ENCODE measurements around the gene UGT1A6.

Gene UGT1A6

GRCh38 chr2:233803292-233803911 is 110.7 kb downstream of the UGT1A6 start:
- no peak for DNase-seq

DNA sequence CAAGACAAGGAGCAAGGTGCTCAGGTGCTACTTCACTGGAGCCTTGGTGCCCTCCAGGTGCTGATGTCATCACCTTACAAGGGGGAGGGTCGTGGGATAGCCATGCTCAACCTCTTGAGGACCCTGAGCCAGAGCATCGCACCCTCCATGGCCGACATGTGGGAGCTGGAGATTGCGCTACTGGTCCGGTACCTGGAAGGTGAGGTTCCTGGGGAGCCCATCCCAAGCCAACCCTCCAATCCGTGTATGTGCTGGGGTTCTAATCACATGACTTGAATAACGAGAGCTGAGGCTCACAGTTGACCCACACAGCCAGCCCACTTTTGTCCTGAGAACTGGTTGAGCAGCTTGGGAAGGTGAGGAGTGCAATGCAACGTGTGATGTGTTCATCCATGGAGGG is 111.3 kb downstream of the UGT1A6 start:
- peak; percentile 6 for DNase-seq

DNA sequence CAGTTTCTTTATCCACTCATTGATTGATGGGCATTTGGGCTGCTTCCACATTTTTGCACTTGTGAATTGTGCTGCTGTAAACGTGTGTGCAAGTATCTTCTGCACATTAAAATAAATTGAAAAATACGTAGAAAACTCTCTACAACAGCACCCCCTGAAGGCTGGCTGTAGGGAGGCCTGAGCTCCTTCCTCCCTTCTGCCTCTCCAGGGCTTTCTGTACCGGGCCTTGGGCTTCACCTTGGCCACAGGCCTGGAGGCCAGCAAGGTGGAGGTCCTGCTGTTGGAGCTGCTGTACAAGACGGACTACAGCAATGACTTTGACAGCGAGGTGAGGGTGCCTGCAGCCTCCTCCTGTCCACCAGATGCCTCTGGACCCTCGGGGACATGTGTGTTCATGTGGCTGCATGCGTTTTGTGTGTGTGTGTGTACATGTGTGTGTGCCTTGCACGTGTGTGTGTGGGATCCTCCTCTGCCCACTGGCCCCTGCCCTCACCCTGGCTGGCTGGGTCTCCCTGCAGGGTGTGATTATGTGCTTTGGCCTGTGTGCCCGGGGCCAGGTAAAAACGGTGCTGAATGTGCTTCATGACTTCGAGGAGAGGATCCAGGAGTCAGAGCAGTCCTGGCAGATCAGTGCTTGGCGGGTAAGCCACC is 114.7 kb downstream of the UGT1A6 start:
- DNase-seq = no peak

GRCh38 chr2:233807966-233808935 is 115.6 kb downstream of the UGT1A6 start:
- no peak for DNase-seq

GRCh38 chr2:233810385-233810784 is 117.7 kb downstream of the UGT1A6 start:
- no peak for DNase-seq

GRCh38 chr2:233811087-233811486 is 118.4 kb downstream of the UGT1A6 start:
- DNase-seq = no peak

GRCh38 chr2:233811732-233812131 is 119.0 kb downstream of the UGT1A6 start:
- DNase-seq = no peak

DNA sequence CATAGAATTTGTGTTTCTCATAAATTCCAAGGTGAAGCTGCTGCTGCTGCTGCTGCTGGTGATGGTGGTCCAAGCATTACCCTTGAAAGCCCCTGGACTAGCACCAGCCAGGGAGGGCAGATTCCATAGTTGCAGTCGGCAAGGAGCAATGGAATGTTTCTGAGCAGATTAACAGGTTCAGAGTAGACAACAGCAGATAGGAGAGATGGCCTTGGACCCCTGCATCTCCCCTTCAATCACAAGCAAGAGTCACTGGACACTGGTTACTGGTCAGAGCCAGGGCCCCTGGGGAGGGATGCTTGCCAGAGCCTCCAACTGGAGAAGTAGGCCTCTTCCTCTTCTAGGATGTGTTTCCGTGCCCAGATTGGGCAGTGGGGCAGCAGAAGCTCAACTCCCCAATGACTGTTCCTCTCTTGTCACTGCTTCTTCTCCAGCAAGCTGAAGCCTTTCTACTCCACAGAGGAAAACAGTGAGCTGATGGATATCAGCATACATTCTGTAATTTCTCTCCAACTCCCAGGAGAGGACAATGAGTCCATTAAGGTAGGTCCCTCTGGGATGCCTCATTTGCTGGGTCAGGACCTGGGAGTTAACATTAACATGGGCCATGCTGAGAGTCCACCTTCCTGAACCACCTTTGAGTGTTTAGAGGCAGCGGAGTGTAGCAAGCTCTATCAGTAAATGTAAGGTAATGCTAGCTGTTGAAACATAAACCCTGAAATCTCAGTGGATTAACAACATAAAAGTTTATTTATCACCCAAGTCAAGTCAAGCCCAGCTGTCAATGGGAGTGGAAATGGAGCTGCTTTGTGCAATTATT is 120.8 kb downstream of the UGT1A6 start:
- peak; percentile 7 for DNase-seq

DNA sequence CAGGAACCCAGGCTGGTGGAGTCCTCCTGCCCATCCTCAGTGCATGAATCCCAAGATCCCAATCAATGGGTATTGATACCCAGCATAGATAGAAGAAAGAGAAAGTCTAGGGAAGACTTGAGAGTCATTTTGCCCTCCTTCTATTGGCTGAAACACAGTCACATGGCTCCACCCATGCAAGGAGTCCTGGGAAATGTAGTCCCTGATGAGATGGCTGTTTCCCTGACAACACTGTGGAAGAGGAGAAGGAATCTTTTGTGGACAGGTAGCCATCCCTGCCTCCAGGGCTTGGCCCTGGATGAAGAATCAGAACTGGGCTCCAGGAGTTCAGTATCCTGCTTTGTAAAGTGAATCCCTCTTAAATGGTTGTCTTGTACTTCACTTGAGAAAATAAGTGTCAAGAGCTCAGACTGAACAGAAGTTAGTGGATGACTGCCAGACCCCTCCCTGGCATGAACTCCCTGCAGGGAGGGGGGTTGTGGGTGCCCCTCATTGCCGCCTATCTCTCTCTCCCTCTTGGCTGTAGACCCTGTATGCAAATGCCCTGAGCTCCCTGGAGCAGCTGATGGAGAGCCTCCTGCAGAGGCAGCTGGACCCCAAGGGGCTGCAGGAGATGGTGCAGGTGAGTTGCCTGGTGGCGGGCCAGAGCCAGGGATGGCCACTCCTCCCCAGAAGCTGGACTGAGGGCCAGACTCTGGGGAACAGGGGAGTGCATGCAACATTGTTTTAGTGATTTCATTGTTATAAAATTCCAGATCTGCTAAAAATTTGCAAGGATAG is 121.6 kb downstream of the UGT1A6 start:
- peak; percentile 9 for DNase-seq

GRCh38 chr2:233815861-233816260 is 123.2 kb downstream of the UGT1A6 start:
- DNase-seq = no peak

GRCh38 chr2:233816334-233816733 is 123.6 kb downstream of the UGT1A6 start:
- DNase-seq = peak; percentile 3

- DNase-seq = peak; percentile 13
Measured at GRCh38 chr2:233816771-233817170, 124.1 kb downstream of the UGT1A6 start.

DNA sequence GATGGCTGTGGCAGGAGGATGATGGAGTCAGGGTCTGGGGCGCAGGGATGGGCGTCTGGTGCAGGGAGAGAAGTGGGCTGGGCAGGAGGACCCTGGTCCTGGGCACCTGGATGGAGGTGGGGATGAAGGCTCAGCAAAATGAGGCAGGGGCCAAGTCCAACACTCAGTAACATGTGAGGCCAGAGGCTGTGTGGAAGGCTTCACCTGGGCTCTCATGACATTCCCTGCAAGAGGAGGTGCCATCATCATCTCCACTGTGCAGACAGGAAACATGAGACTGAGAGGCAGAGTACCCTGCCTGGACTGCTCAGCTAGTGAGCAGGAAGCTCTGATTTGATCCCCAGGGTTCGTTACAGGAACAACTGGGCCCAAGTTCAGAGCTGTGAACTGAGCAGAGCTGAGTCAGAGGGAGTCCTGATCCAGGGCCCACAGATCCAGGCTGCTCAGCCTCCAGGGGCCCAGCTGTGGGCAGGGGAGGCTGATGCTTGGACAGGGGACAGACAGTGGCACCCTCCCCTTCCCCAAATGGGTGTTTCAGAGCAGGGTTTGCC is 124.7 kb downstream of the UGT1A6 start:
- DNase-seq = peak; percentile 11

DNA sequence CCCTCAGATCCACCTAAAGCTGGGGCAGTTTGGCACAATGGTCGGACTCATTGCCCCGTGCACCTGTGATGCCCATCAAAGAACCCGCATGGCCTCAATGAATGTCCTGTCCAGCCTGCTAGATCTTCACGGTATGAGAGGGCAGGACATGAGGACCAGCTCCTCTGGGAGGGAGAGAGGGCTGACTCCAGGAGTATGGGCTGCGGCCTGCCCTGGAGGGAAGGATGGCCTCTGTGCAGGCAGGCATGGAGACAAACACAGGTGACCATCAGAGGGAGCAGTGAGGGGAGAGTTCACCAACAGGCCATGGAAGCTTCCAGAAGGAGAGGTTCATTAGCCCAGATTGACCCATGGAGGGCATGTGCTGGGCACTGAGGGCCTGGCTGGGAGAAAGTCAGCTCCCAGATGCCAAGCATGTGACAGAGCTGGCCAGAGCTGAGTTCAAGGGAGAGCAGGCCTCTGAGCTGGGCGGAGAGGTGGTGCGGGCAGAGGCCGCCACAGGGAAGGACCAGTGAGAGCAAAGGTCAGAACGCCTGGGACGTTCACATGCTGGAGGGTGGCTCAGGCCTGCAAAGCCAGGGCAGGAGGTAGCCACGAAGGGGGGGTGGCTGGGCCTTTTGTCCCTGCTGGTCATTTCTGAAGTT is 125.4 kb downstream of the UGT1A6 start:
- peak; percentile 7 for DNase-seq

- DNase-seq = peak; percentile 7
Measured at GRCh38 chr2:233818639-233819621, 126.2 kb downstream of the UGT1A6 start.

- peak; percentile 6 for DNase-seq
Measured at GRCh38 chr2:233819884-233820773, 127.4 kb downstream of the UGT1A6 start.

DNA sequence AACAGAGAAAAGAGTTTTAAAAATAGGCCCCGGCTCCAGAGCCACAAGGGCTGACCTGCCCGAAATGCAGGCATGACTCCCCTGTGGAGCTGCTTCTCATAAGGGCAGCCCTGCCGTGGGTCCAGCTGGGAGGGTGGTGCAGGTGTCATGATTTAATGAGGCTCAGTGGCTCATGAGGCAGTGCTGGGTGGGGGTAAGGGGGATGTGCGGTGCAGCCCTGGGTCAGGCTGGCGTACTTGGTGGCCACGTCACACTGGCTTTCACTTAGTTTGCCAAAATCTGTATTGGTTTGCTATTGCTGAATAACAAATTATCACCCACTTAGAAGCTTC is 128.1 kb downstream of the UGT1A6 start:
- DNase-seq = peak; percentile 4

- peak; percentile 3 for DNase-seq
Measured at GRCh38 chr2:233821196-233821595, 128.5 kb downstream of the UGT1A6 start.

GRCh38 chr2:233821709-233822100 is 129.0 kb downstream of the UGT1A6 start:
- DNase-seq = no peak

Measured in right hindlimb (tissue), 1 donor.